ENCODE results near the gene RNF223.
"Not testable (repeated sequence)": the region's sequence is repeated elsewhere in the genome, so short reads cannot be mapped to it uniquely, and the experiment has no call there.

RNF223 gene

GRCh38 chr1:1035291-1035943 lies 38.7 kb downstream of the RNF223 start:
- Histone ChIP-seq H3K4me1 (ENCODE audit: control insufficient read depth, insufficient read depth, low read length) (peaks cover 7% of the 10 kb centered on the region), H3K27me3 (ENCODE audit: control insufficient read depth, insufficient read depth, low read length) (peaks cover 17% of the 10 kb centered on the region), H3K9ac (ENCODE audit: low read length) (no peak overlapping the region), H3K4me3 (ENCODE audit: low read length) (no peak overlapping the region), H3K36me3 (ENCODE audit: control insufficient read depth, insufficient read depth, low read length) (no peaks in the 10 kb centered on the region), H3K27ac (ENCODE audit: low read depth, low read length) (no peak overlapping the region)

DNA sequence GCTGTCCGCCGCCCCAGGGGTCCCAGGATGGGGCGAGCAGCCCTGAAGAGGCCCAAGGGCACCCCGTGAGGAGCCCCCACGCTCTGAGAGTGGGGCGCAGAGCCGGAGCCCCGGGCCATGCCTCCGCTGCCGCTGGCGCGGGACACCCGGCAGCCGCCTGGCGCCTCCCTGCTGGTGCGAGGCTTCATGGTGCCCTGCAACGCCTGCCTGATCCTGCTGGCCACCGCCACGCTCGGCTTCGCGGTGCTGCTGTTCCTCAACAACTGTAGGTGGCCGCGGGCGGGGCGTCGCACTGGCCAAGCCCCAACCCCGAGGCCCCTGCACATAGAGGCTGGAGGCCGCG lies 39.7 kb downstream of the RNF223 start:
- Histone ChIP-seq H3K9ac (ENCODE audit: low read length) (no peak overlapping the region), H3K4me1 (ENCODE audit: control insufficient read depth, insufficient read depth, low read length) (no peaks in the 10 kb centered on the region), H3K36me3 (ENCODE audit: control insufficient read depth, insufficient read depth, low read length) (no peaks in the 10 kb centered on the region), H3K27ac (ENCODE audit: low read depth, low read length) (no peak overlapping the region), H3K27me3 (ENCODE audit: control insufficient read depth, insufficient read depth, low read length) (peaks cover 12% of the 10 kb centered on the region), H3K4me3 (ENCODE audit: low read length) (no peak overlapping the region)

DNA sequence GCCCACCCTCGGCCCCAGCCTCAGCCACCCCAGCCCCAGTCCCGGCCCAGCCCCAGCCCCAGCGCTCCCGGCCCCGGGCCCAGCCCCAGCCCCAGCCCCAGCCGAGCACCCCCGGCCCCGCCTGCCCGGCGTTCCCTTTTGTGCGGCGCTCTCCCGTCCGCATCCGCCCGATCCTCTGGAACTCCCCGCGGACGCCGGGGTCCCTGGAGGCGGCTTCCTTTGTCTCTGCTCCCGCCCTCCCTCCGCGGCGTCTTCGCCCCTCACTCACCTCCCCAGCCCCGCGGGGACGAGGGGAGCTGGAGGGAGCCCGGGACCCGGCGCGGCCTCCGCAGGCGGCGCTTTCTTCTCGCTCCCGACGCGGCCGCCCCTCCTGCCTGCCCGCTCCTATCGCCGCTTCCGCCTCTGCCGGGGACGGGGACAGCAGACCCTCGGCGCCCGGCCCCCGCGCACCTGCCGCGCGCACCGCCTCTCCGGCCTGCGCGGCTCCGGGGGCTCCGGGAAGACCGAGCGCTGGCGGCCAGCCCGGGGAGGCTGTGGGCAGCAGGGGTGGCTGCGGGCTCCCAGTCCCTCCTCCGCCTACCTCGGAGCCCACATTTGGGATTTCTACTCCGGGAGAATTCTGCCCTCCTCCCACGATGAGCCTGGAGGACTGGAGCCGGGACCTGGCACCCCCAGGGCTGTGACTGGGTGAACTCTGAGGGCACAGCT lies 40.2 kb downstream of the RNF223 start:
- H3K27ac ChIP-seq (ENCODE audit: low read depth, low read length) = no peak overlapping the region
- H3K9ac ChIP-seq (ENCODE audit: low read length) = no peak overlapping the region
- H3K36me3 ChIP-seq (ENCODE audit: control insufficient read depth, insufficient read depth, low read length) = no peaks in the 10 kb centered on the region
- peaks cover 12% of the 10 kb centered on the region for H3K27me3 ChIP-seq (ENCODE audit: control insufficient read depth, insufficient read depth, low read length)
- H3K4me3 ChIP-seq (ENCODE audit: low read length) = peak overlapping the region; percentile 27
- no peaks in the 10 kb centered on the region for H3K4me1 ChIP-seq (ENCODE audit: control insufficient read depth, insufficient read depth, low read length)

- H3K4me1 ChIP-seq (ENCODE audit: control insufficient read depth, insufficient read depth, low read length) = no peaks in the 10 kb centered on the region
- H3K27me3 ChIP-seq (ENCODE audit: control insufficient read depth, insufficient read depth, low read length) = peaks cover 9% of the 10 kb centered on the region
- H3K36me3 ChIP-seq (ENCODE audit: control insufficient read depth, insufficient read depth, low read length) = no peaks in the 10 kb centered on the region
- no peak overlapping the region for H3K9ac ChIP-seq (ENCODE audit: low read length)
- H3K27ac ChIP-seq (ENCODE audit: low read depth, low read length) = no peak overlapping the region
- H3K4me3 ChIP-seq (ENCODE audit: low read length) = peak overlapping the region; percentile 63
Measured at GRCh38 chr1:1033009-1033587, 41.0 kb downstream of the RNF223 start.

- H3K9ac ChIP-seq (ENCODE audit: low read length) = no peak overlapping the region
- no peaks in the 10 kb centered on the region for H3K4me1 ChIP-seq (ENCODE audit: control insufficient read depth, insufficient read depth, low read length)
- H3K4me3 ChIP-seq (ENCODE audit: low read length) = peak overlapping the region; percentile 44
- H3K36me3 ChIP-seq (ENCODE audit: control insufficient read depth, insufficient read depth, low read length) = no peaks in the 10 kb centered on the region
- H3K27me3 ChIP-seq (ENCODE audit: control insufficient read depth, insufficient read depth, low read length) = peaks cover 9% of the 10 kb centered on the region
- no peak overlapping the region for H3K27ac ChIP-seq (ENCODE audit: low read depth, low read length)
Measured at GRCh38 chr1:1032424-1032823, 41.7 kb downstream of the RNF223 start.

DNA sequence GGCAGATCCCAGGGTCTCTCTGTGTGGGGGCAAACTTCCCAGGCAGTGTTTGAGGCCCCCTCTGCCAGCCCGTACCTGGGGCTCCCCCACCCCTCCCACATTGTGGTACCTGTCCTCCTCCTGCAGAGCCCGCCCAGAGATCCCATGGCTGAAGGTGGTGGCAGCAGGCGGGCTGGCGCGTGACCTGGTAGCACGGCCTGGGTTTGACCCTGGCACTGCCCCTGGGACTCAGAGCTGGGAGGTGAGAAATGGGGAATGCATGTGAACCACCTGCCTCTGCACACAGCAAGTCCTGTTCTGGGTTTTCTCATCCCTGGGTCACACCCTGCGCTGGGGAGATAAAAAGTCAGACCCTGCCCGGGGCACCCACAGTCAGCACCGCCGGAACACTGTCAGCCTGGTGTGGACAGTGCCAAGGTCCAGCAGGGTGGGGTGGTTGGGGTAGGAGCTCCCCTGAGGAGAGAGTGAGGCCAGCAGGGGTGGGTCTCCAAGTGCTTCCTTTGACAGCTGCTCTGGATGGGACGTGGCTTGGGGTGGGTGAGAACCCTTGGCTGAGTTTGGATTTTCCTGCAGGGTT lies 42.4 kb downstream of the RNF223 start:
- Histone ChIP-seq H3K4me1 (ENCODE audit: control insufficient read depth, insufficient read depth, low read length) (no peaks in the 10 kb centered on the region), H3K36me3 (ENCODE audit: control insufficient read depth, insufficient read depth, low read length) (no peaks in the 10 kb centered on the region), H3K9ac (ENCODE audit: low read length) (no peak overlapping the region), H3K4me3 (ENCODE audit: low read length) (no peak overlapping the region), H3K27ac (ENCODE audit: low read depth, low read length) (no peak overlapping the region), H3K27me3 (ENCODE audit: control insufficient read depth, insufficient read depth, low read length) (peaks cover 9% of the 10 kb centered on the region)

- not testable (repeated sequence) for H3K4me1 ChIP-seq (ENCODE audit: control insufficient read depth, insufficient read depth, low read length); H3K9ac ChIP-seq (ENCODE audit: low read length); H3K27ac ChIP-seq (ENCODE audit: low read depth, low read length); H3K27me3 ChIP-seq (ENCODE audit: control insufficient read depth, insufficient read depth, low read length); H3K36me3 ChIP-seq (ENCODE audit: control insufficient read depth, insufficient read depth, low read length); H3K4me3 ChIP-seq (ENCODE audit: low read length)
Measured at GRCh38 chr1:1030867-1031658, 43.0 kb downstream of the RNF223 start.

DNA sequence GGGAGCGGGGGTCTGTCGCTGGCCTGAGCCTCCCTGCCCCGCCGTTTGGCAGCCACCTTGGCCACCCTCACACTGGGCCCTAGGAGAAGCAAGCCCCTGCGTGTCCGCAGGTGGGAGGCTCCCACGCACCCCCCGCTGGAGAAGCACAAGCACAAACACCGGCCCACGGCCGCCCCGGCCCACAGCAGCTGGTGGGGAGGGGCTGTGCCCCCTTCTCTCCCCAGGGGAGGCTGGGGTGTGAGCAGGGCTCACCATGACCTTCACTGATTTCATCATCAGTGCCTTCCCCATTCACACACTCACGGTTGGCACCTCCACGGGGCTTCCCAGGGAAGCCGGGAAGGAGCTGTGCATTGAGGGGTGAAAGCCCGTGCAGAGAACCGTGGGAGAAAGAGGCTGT lies 46.3 kb downstream of the RNF223 start:
- H3K36me3 ChIP-seq (ENCODE audit: control insufficient read depth, insufficient read depth, low read length) = no peaks in the 10 kb centered on the region
- H3K9ac ChIP-seq (ENCODE audit: low read length) = no peak overlapping the region
- peaks cover 9% of the 10 kb centered on the region for H3K27me3 ChIP-seq (ENCODE audit: control insufficient read depth, insufficient read depth, low read length)
- H3K27ac ChIP-seq (ENCODE audit: low read depth, low read length) = no peak overlapping the region
- H3K4me1 ChIP-seq (ENCODE audit: control insufficient read depth, insufficient read depth, low read length) = no peaks in the 10 kb centered on the region
- no peak overlapping the region for H3K4me3 ChIP-seq (ENCODE audit: low read length)

- peaks cover 2% of the 10 kb centered on the region for H3K27me3 ChIP-seq (ENCODE audit: control insufficient read depth, insufficient read depth, low read length)
- H3K36me3 ChIP-seq (ENCODE audit: control insufficient read depth, insufficient read depth, low read length) = no peaks in the 10 kb centered on the region
- no peak overlapping the region for H3K9ac ChIP-seq (ENCODE audit: low read length)
- no peak overlapping the region for H3K27ac ChIP-seq (ENCODE audit: low read depth, low read length)
- no peak overlapping the region for H3K4me3 ChIP-seq (ENCODE audit: low read length)
- H3K4me1 ChIP-seq (ENCODE audit: control insufficient read depth, insufficient read depth, low read length) = no peaks in the 10 kb centered on the region
Measured at GRCh38 chr1:1026599-1027413, 47.3 kb downstream of the RNF223 start.

- Histone ChIP-seq H3K36me3 (ENCODE audit: control insufficient read depth, insufficient read depth, low read length) (no peaks in the 10 kb centered on the region), H3K27ac (ENCODE audit: low read depth, low read length) (no peak overlapping the region), H3K4me1 (ENCODE audit: control insufficient read depth, insufficient read depth, low read length) (no peaks in the 10 kb centered on the region), H3K4me3 (ENCODE audit: low read length) (no peak overlapping the region), H3K27me3 (ENCODE audit: control insufficient read depth, insufficient read depth, low read length) (no peaks in the 10 kb centered on the region), H3K9ac (ENCODE audit: low read length) (no peak overlapping the region)
Measured at GRCh38 chr1:1025730-1026129, 48.4 kb downstream of the RNF223 start.

DNA sequence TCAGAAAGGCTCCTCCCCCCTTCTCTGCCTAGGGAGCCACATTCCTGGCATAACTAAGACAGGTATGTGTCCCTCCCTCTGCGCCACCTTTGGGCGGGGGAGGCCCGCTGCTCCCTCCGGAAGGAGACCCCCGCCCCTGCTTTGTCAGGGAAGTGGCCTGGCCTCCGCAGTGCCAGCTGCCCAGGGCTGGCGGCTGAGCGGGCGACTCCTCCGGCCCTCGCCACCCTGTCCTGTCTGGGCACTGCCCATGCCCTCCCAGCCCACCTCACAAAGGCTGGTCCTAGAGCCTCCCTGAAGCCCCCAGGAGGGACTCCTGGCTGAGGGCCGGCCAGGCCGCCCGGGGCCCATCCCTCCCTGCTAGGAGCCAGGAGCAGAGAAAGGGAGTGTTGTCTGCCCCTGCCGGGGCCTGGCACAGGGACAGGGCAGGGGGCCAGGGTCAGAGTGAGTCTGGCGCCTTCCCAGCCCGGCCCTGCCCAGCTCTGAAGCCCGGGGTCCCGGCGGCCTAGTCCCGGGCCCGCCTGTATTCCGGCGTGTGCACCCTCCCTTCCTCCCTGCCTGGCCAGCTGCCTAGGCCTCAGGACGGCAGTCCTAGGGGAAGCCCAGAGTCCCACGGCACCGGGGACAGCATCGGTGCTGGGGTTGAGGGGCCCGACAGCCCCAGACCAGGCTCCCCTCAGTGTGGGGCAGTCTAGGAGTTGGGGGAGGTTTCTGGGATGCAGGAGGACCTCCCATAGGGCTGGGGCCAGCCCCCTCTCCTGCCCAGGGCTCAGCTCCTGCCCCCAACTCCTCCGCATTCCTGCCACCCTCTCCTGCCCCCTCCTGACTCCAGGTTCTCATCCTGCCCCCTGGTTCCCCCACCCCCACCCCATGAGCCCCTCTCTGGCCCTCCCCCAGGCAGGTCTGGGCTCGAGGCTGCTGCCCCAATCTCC lies 49.1 kb downstream of the RNF223 start:
- H3K36me3 ChIP-seq (ENCODE audit: control insufficient read depth, insufficient read depth, low read length) = no peaks in the 10 kb centered on the region
- H3K4me3 ChIP-seq (ENCODE audit: low read length) = no peak overlapping the region
- no peaks in the 10 kb centered on the region for H3K4me1 ChIP-seq (ENCODE audit: control insufficient read depth, insufficient read depth, low read length)
- no peak overlapping the region for H3K9ac ChIP-seq (ENCODE audit: low read length)
- no peaks in the 10 kb centered on the region for H3K27me3 ChIP-seq (ENCODE audit: control insufficient read depth, insufficient read depth, low read length)
- no peak overlapping the region for H3K27ac ChIP-seq (ENCODE audit: low read depth, low read length)

All from rectal smooth muscle tissue (tissue), 1 donor.